H1 (cell line): ENCODE data around the gene WFIKKN1. TPM values are rescaled to one million over a fixed set of nuclear protein-coding genes. Genes with fewer than 3 reads are reported as not detected.
A peak's percentile ranks its signal among the peaks of the same experiment; 100 is the strongest.

Experiments used
- CTCF ChIA-PET: fragments of 300-600 bp; sonication (Branson Sonifier 250); formaldehyde crosslinking; loops from one replicate; lab custom pipeline; 2021; ENCODE audit not compliant: partially characterized antibody; lab: Charles Lee
- POLR2A ChIA-PET: fragments of 300-600 bp; sonication (Branson Sonifier 250); formaldehyde crosslinking; loops from one replicate; lab custom pipeline; 2021; ENCODE audit warnings: inconsistent platforms; ENCODE audit not compliant: partially characterized antibody; lab: Charles Lee
- DNase-seq, 2 experiments: peaks; one replicate each; pipeline versions ENCODE4 v3.0.0 to v3.0.0-alpha.2; 2010 to 2022; ENCODE audit warnings: low spot score in 2 of 2, low read depth in 1 of 2, mixed read lengths in 1 of 2
- FAIRE-seq: peaks from 2 replicates; lab custom pipeline; 2011; peaks lifted over from hg19 to GRCh38; lab: Jason Lieb, UNC
- H2AFZ ChIP-seq: 2 replicates; pipeline ENCODE4 v1.8.1; 2012; ENCODE audit warnings: low read length, inconsistent platforms
- H2AK5ac ChIP-seq: 2 replicates; pipeline ENCODE4 v1.6.1; 2013; ENCODE audit warnings: low read depth, low read length
- H2BK120ac ChIP-seq: replicated peaks from 2 replicates; pipeline ENCODE3; 2013; ENCODE audit warnings: low read depth, low read length, inconsistent platforms
- H2BK12ac ChIP-seq: 2 replicates; pipeline ENCODE4 v1.6.1; 2013; ENCODE audit warnings: low read depth, low read length
- H2BK15ac ChIP-seq: 2 replicates; pipeline ENCODE4 v1.6.1; 2013; ENCODE audit warnings: low read length
- H2BK20ac ChIP-seq: 2 replicates; pipeline ENCODE4 v1.6.1; 2013; ENCODE audit warnings: low read length
- H2BK5ac ChIP-seq: 2 replicates; pipeline ENCODE4 v1.6.1; 2013; ENCODE audit warnings: low read depth, low read length
- H3K14ac ChIP-seq: 2 replicates; pipeline ENCODE4 v1.6.1; 2013; ENCODE audit warnings: inconsistent platforms; ENCODE audit not compliant: insufficient read length
- H3K18ac ChIP-seq: 2 replicates; pipeline ENCODE4 v1.6.1; 2013; ENCODE audit warnings: low read length; ENCODE audit errors: extremely low read depth
- H3K23ac ChIP-seq: 2 replicates; pipeline ENCODE4 v1.6.1; 2013; ENCODE audit warnings: inconsistent platforms; ENCODE audit not compliant: insufficient read length
- H3K23me2 ChIP-seq: 2 replicates; pipeline ENCODE4 v1.6.1; 2013; ENCODE audit warnings: low read depth, low read length
- H3K27ac ChIP-seq: 2 replicates; pipeline ENCODE4 v1.6.1; 2011; ENCODE audit warnings: low read depth, low read length, inconsistent platforms
- H3K27me3 ChIP-seq, 4 experiments: replicated peaks in 1 of 4; 1 replicate in 1 of 4; 2 replicates in 3 of 4; pipeline versions ENCODE4 v1.6.1 to v1.8.1; 2011 to 2013; ENCODE audit warnings: low read length in 3 of 4, mild to moderate bottlenecking in 3 of 4, inconsistent platforms in 2 of 4, mixed read lengths in 2 of 4, moderate library complexity in 1 of 4; ENCODE audit not compliant: control insufficient read depth in 3 of 4, insufficient read depth in 3 of 4; ENCODE audit errors: extremely low read depth in 1 of 4
- H3K36me3 ChIP-seq, 4 experiments: 2 replicates each; pipeline versions ENCODE4 v1.6.1 to v1.8.1; 2011 to 2013; ENCODE audit warnings: mild to moderate bottlenecking in 4 of 4, low read length in 3 of 4, moderate library complexity in 2 of 4, control low read depth in 1 of 4, inconsistent platforms in 1 of 4; ENCODE audit not compliant: insufficient read depth in 4 of 4, control insufficient read depth in 2 of 4
- H3K4ac ChIP-seq: replicated peaks from 2 replicates; pipeline ENCODE3; 2013; ENCODE audit warnings: low read length, low read depth, mixed read lengths, inconsistent platforms; ENCODE audit not compliant: insufficient read length
- H3K4me1 ChIP-seq, 4 experiments: replicated peaks in 1 of 4; 1 replicate in 1 of 4; 2 replicates in 3 of 4; pipeline versions ENCODE4 v1.6.1 to v1.8.1; 2011 to 2013; ENCODE audit warnings: low read length in 3 of 4, inconsistent platforms in 2 of 4, mixed read lengths in 1 of 4; ENCODE audit not compliant: insufficient read depth in 4 of 4, control insufficient read depth in 3 of 4
- H3K4me2 ChIP-seq, 2 experiments: 2 replicates each; pipeline versions ENCODE4 v1.6.1 to v1.8.1; 2011 to 2013; ENCODE audit warnings: low read depth in 2 of 2, low read length in 2 of 2, control low read depth in 1 of 2, inconsistent platforms in 1 of 2, mild to moderate bottlenecking in 1 of 2; ENCODE audit not compliant: insufficient read depth in 1 of 2
- H3K4me3 ChIP-seq, 4 experiments: fragments of 200-600, 300-600 bp in 1 of 4; sonication (generic), shearing (Covaris generic), sonication (Bioruptor Twin) in 1 of 4; 2 replicates each; pipeline versions ENCODE4 v1.5.1 to v1.8.1; 2011 to 2016; ENCODE audit warnings: low read length in 4 of 4, low read depth in 3 of 4, control low read depth in 2 of 4, inconsistent platforms in 2 of 4, mild to moderate bottlenecking in 2 of 4, mixed read lengths in 1 of 4, moderate library complexity in 1 of 4; ENCODE audit not compliant: insufficient read depth in 2 of 4; ENCODE audit errors: extremely low read depth in 1 of 4
- H3K56ac ChIP-seq: replicated peaks from 2 replicates; pipeline ENCODE3; 2013; ENCODE audit warnings: low read depth, mild to moderate bottlenecking, mixed read lengths, low read length, inconsistent platforms; ENCODE audit not compliant: insufficient read length
- H3K79me1 ChIP-seq: 2 replicates; pipeline ENCODE4 v1.6.1; 2013; ENCODE audit warnings: low read depth, low read length, control low read depth
- H3K79me2 ChIP-seq, 2 experiments: 2 replicates each; pipeline versions ENCODE4 v1.6.1 to v1.8.1; 2012 to 2013; ENCODE audit warnings: low read length in 2 of 2, mild to moderate bottlenecking in 2 of 2, inconsistent platforms in 1 of 2; ENCODE audit not compliant: insufficient read depth in 2 of 2, control insufficient read depth in 1 of 2
- H3K9ac ChIP-seq, 4 experiments: replicated peaks in 1 of 4; 1 replicate in 1 of 4; 2 replicates in 3 of 4; pipeline versions ENCODE4 v1.6.1 to v1.8.1; 2011 to 2013; ENCODE audit warnings: low read depth in 3 of 4, low read length in 3 of 4, control low read depth in 2 of 4, mild to moderate bottlenecking in 2 of 4, moderate library complexity in 2 of 4, inconsistent platforms in 1 of 4; ENCODE audit errors: extremely low read depth in 1 of 4
- H3K9me3 ChIP-seq, 2 experiments: 2 replicates each; pipeline versions ENCODE4 v1.6.1 to v1.8.1; 2012 to 2013; ENCODE audit warnings: mild to moderate bottlenecking in 2 of 2, moderate library complexity in 2 of 2, control low read depth in 1 of 2, inconsistent platforms in 1 of 2, low read depth in 1 of 2, low read length in 1 of 2, mixed read lengths in 1 of 2; ENCODE audit not compliant: insufficient read depth in 2 of 2
- H4K20me1 ChIP-seq, 2 experiments: replicated peaks in 1 of 2; 2 replicates each; pipeline versions ENCODE3 to v1.8.1; 2011 to 2013; ENCODE audit warnings: inconsistent platforms in 2 of 2, low read length in 2 of 2, mild to moderate bottlenecking in 1 of 2; ENCODE audit not compliant: insufficient read depth in 2 of 2, control insufficient read depth in 1 of 2
- H4K5ac ChIP-seq: 2 replicates; pipeline ENCODE4 v1.6.1; 2013; ENCODE audit warnings: low read length, low read depth, mixed read lengths, inconsistent platforms; ENCODE audit not compliant: insufficient read length
- H4K8ac ChIP-seq: 2 replicates; pipeline ENCODE4 v1.8.0; 2013; ENCODE audit warnings: mild to moderate bottlenecking, moderate library complexity, low read length, inconsistent platforms; ENCODE audit not compliant: insufficient read depth; ENCODE audit errors: extremely low read depth
- H4K91ac ChIP-seq: replicated peaks from 2 replicates; pipeline ENCODE3; 2013; ENCODE audit warnings: low read length, mixed read lengths, inconsistent platforms; ENCODE audit not compliant: insufficient read length
- E2F6 ChIP-seq: IDR thresholded peaks from 2 replicates; pipeline ENCODE4 v1.6.1; 2012; ENCODE audit warnings: inconsistent platforms
- EP300 ChIP-seq, 2 experiments: IDR thresholded peaks; 1 replicate in 1 of 2; 2 replicates in 1 of 2; pipeline ENCODE4 v1.6.1; 2011 to 2012; ENCODE audit warnings: low read depth in 2 of 2, low read length in 2 of 2, mild to moderate bottlenecking in 2 of 2, borderline replicate concordance in 1 of 2, inconsistent platforms in 1 of 2, moderate library complexity in 1 of 2
- FOSL1 ChIP-seq: IDR thresholded peaks from 2 replicates; pipeline ENCODE4 v1.6.1; 2011; ENCODE audit warnings: mild to moderate bottlenecking, low read depth, low read length, moderate library complexity; ENCODE audit not compliant: insufficient read depth
- GTF2F1 ChIP-seq: IDR thresholded peaks from 2 replicates; pipeline ENCODE4 v1.6.1; 2012; ENCODE audit warnings: low read depth, low read length, improper control_type of control experiment, borderline replicate concordance
- MAX ChIP-seq: IDR thresholded peaks from 2 replicates; pipeline ENCODE4 v1.6.1; 2012; ENCODE audit warnings: inconsistent platforms
- NRF1 ChIP-seq: IDR thresholded peaks from 2 replicates; pipeline ENCODE4 v1.6.1; 2011; ENCODE audit warnings: mild to moderate bottlenecking, low read depth, low read length, improper control_type of control experiment
- PHF8 ChIP-seq: fragments of 200-600 bp; sonication (generic); conservative IDR thresholded peaks from 2 replicates; pipeline ENCODE4 v1.7.1; 2012; ENCODE audit warnings: low read depth, mild to moderate bottlenecking, inconsistent platforms, low read length, moderate library complexity
- POU5F1 ChIP-seq: IDR thresholded peaks from 2 replicates; pipeline ENCODE4 v1.6.1; 2011; ENCODE audit warnings: low read depth, mild to moderate bottlenecking, low read length, moderate library complexity
- RBBP5 ChIP-seq: IDR thresholded peaks from 2 replicates; pipeline ENCODE4 v1.7.1; 2012; ENCODE audit warnings: low read depth, mild to moderate bottlenecking, inconsistent platforms, low read length, moderate library complexity, borderline replicate concordance
- RFX5 ChIP-seq: IDR thresholded peaks from 2 replicates; pipeline ENCODE4 v1.6.1; 2011; ENCODE audit warnings: low read depth, low read length, improper control_type of control experiment, borderline replicate concordance
- TEAD4 ChIP-seq: IDR thresholded peaks from 2 replicates; pipeline ENCODE4 v1.6.1; 2012; ENCODE audit warnings: low read depth, low read length, inconsistent platforms, mixed read lengths
- YY1 ChIP-seq: IDR thresholded peaks from 2 replicates; pipeline ENCODE4 v1.6.1; 2011; ENCODE audit warnings: low read depth, mild to moderate bottlenecking, low read length
- WGBS, 2 experiments: shearing (Covaris generic) in 1 of 2; methylation state at CpG; one replicate each; pipeline versions ENCODE4 v1.1.6 to v1.1.7; 2013 to 2015; ENCODE audit warnings: low lambda C conversion rate in 2 of 2, mixed read lengths in 2 of 2, inconsistent platforms in 1 of 2, low coverage in 1 of 2, missing lambda C conversion rate in 1 of 2; ENCODE audit not compliant: insufficient replicate concordance in 2 of 2, insufficient coverage in 1 of 2, insufficient read length in 1 of 2; ENCODE audit errors: extremely low coverage in 1 of 2, missing lambda C conversion rate in 1 of 2; 5-methylcytosine and 5-hydroxymethylcytosine counted together
- polyA plus RNA-seq, 7 experiments: library from polyadenylated mRNA; depleted of rRNA in 3 of 7; stranded (reverse) in 5 of 7; unstranded in 2 of 7; fragments of >200 nt in 5 of 7; fragments of 200-250 nt in 2 of 7; gene quantifications; 1 replicate in 5 of 7; 2 replicates in 1 of 7; 4 replicates in 1 of 7; pipeline versions ENCODE4 v1.2.1 to v1.2.3, GENCODE V29; 2011 to 2013; ENCODE audit warnings: missing spikeins in 2 of 7, mixed read lengths in 2 of 7
- total RNA-seq: library from RNA; stranded (reverse); fragmentation: NEBNext Ultra II Directional; extraction: Animal tissue kit (Norgen Biotek cat#: 25700); gene quantifications from 2 replicates; pipeline ENCODE4 v1.2.1, GENCODE V29; 2021

WFIKKN1 gene
- total and polyA plus RNA-seq, 2 of the 8 experiments (the other 6 are each of a cell fraction or from before 2014, with no cell fraction given) = 11.4 to 15.8 TPM

GRCh38 chr16:621526-622105 lies 9.2 kb upstream of the WFIKKN1 start:
- no peak overlapping the region for H4K91ac ChIP-seq
- no peak overlapping the region for H3K27ac ChIP-seq
- POLR2A ChIA-PET = interaction anchor here (0.6 to 1.8 kb wide), 8 partner anchors 9 to 54 kb away, joined by 3 to 11 read pairs (median 4); partner anchors contain the start of genes METTL26, RHBDL1 and WFIKKN1

More at GRCh38 chr16:621526-622105, 9.2 kb upstream of the WFIKKN1 start:
- Histone ChIP-seq H3K36me3 (peaks cover 0 to 4% (median 0%) of the 10 kb centered on the region in 4 experiments; a peak in 1 of 8 replicates), H3K23ac (no peak overlapping the region), H2BK12ac (no peak overlapping the region), H3K27me3 (no peaks in the 10 kb centered on the region), H2BK15ac (peak overlapping the region; percentile 48; the same call in 1 of the 2 replicates), H3K23me2 (no peaks in the 10 kb centered on the region), H3K14ac (no peak overlapping the region), H3K9ac (no peak overlapping the region), H3K18ac (no peak overlapping the region), H3K79me2 (no peaks in the 10 kb centered on the region), H3K4me2 (no peak overlapping the region), H3K56ac (no peak overlapping the region), H3K4ac (no peak overlapping the region), H2BK5ac (no peak overlapping the region), H4K8ac (no peak overlapping the region), H2BK20ac (no peak overlapping the region), H3K79me1 (peaks cover 10% of the 10 kb centered on the region), H2BK120ac (no peak overlapping the region), H3K9me3 (no peaks in the 10 kb centered on the region), H4K20me1 (peaks cover 4 to 5% of the 10 kb centered on the region in 2 experiments), H3K4me3 (no peak overlapping the region), H2AK5ac (peak overlapping the region; percentile 28; the same call in 1 of the 2 replicates), H3K4me1 (peaks cover 0 to 14% (median 5%) of the 10 kb centered on the region in 4 experiments; a peak in 5 of 7 replicates), H2AFZ (no peak overlapping the region), H4K5ac (no peak overlapping the region)
- FAIRE-seq (no peak), DNase-seq (no peak)
- 94% methylated on average over 21 of the region's 21 CpGs; no CpG with 5 or more reads in 1 of the 2 experiments for WGBS, 2 experiments
- no peak for TF ChIP-seq EP300 (IDR thresholded peaks at IDR 0.05; ENCODE audit: borderline replicate concordance in 1 of 2, low read depth in 2 of 2, low read length in 2 of 2)
- no peak for TF ChIP-seq RBBP5
- TF ChIP-seq YY1 = no peak
- no peak for TF ChIP-seq NRF1
- TF ChIP-seq PHF8 = no peak
- no peak for TF ChIP-seq MAX
- TF ChIP-seq RFX5 = no peak
- TF ChIP-seq GTF2F1 = no peak
- TF ChIP-seq FOSL1 = no peak
- TF ChIP-seq POU5F1 = no peak
- TF ChIP-seq TEAD4 = no peak
- TF ChIP-seq E2F6 = no peak
- CTCF ChIA-PET = interaction anchor here (0.8 to 4.1 kb wide), 21 partner anchors 8 to 272 kb away, joined by 3 to 29 read pairs (median 4); partner anchors contain the start of genes NHLRC4 and RHOT2
